MCF 10A (cell line): Measurements from ENCODE around the gene LDAF1. TPM values are rescaled to one million over a fixed set of nuclear protein-coding genes. Genes with fewer than 3 reads are reported as not detected.

Source experiments
- BruUV-seq: library from RNA; stranded (reverse); fragments of 400-500 nt; replicated peaks from 2 replicates; lab custom pipeline; 2021; lab: Mats Ljungman, UMichigan
- CTCF ChIA-PET: fragments of 300-600 bp; sonication (Branson Sonifier 250); formaldehyde crosslinking; extraction: SDS; loops from one replicate; lab custom pipeline; 2021; ENCODE audit warnings: antibody characterized with exemption, inconsistent platforms; lab: Yijun Ruan, JAX
- POLR2A ChIA-PET: fragments of 300-600, 350-650 bp; sonication (Branson Sonifier 250); formaldehyde crosslinking; extraction: SDS; loops from one replicate; lab custom pipeline; 2020; ENCODE audit warnings: antibody characterized with exemption, inconsistent platforms; lab: Yijun Ruan, JAX
- DNase-seq: peaks from one replicate; pipeline ENCODE4 v3.0.0-alpha.2; 2018; ENCODE audit not compliant: unreplicated experiment
- H3K27ac Mint-ChIP-seq: one replicate; pipeline ENCODE4 v1.8.0; 2022; ENCODE audit warnings: mild to moderate bottlenecking, low read depth, mixed read lengths; ENCODE audit not compliant: unreplicated experiment
- H3K27me3 Mint-ChIP-seq: one replicate; pipeline ENCODE4 v1.8.0; 2022; ENCODE audit warnings: mixed read lengths; ENCODE audit not compliant: insufficient read depth, unreplicated experiment
- H3K36me3 Mint-ChIP-seq: one replicate; pipeline ENCODE4 v1.8.0; 2022; ENCODE audit warnings: mild to moderate bottlenecking, moderate library complexity, mixed read lengths; ENCODE audit not compliant: insufficient read depth, unreplicated experiment
- H3K4me1 Mint-ChIP-seq: one replicate; pipeline ENCODE4 v1.8.0; 2022; ENCODE audit warnings: mixed read lengths; ENCODE audit not compliant: insufficient read depth, unreplicated experiment
- H3K4me3 Mint-ChIP-seq: one replicate; pipeline ENCODE4 v1.8.0; 2022; ENCODE audit warnings: mild to moderate bottlenecking, moderate library complexity, mixed read lengths; ENCODE audit not compliant: unreplicated experiment
- H3K9me3 Mint-ChIP-seq: one replicate; pipeline ENCODE4 v1.8.0; 2022; ENCODE audit warnings: mixed read lengths; ENCODE audit not compliant: unreplicated experiment
- CTCF ChIP-seq: fragments of 200-600 bp; IDR thresholded peaks from one replicate; pipeline ENCODE4 v1.8.0; 2022; ENCODE audit warnings: antibody characterized with exemption, mild to moderate bottlenecking; ENCODE audit not compliant: unreplicated experiment
- intact Hi-C: fragments of 100-400 bp; cut with micrococcal nuclease; formaldehyde crosslinking; loops from 2 replicates; pipeline ENCODE4 v1.14.1; 2022
- total RNA-seq: library from RNA; stranded (reverse); gene quantifications from 2 replicates; pipeline ENCODE4 v1.2.3, GENCODE V29; 2022

Gene LDAF1
- total RNA-seq, 1 experiment from 2014 or later, result 30.1 TPM

- Mint-ChIP-seq H3K27ac (no peak overlapping the region), H3K9me3 (no peaks in the 10 kb centered on the region), H3K4me3 (no peak overlapping the region), H3K4me1 (no peaks in the 10 kb centered on the region), H3K36me3 (no peaks in the 10 kb centered on the region), H3K27me3 (peaks cover 3% of the 10 kb centered on the region)
- BruUV-seq, result no TSS peak
- ChIA-PET CTCF (interaction anchor here (0.6 to 5.9 kb wide), 29 partner anchors 7 to 1495 kb away, joined by 3 to 87 read pairs (median 4); partner anchors contain the start of genes CRYM and LDAF1), POLR2A (interaction anchor here (0.6 to 4.6 kb wide), 5 partner anchors 17 to 338 kb away, joined by 4 to 89 read pairs (median 4); partner anchors contain the start of gene LDAF1)
- intact Hi-C loops, result loop anchor here (5.0 kb wide), 1 partner anchor 363 kb away; no protein-coding TSS in a partner anchor
- no peak for TF ChIP-seq CTCF
- no peak for DNase-seq
Observed at GRCh38 chr16:21189311-21189710, 30.8 kb downstream of the LDAF1 start.

- ChIA-PET POLR2A (interaction anchor here (4.6 kb wide), 1 partner anchor 112 kb away, joined by 89 read pairs; no protein-coding TSS in a partner anchor), CTCF (interaction anchor here (0.7 to 5.9 kb wide), 12 partner anchors 11 to 1521 kb away, joined by 3 to 87 read pairs (median 6); partner anchors contain the start of genes CRYM and LDAF1)
- Mint-ChIP-seq H3K9me3 (no peaks in the 10 kb centered on the region), H3K4me1 (no peaks in the 10 kb centered on the region), H3K27me3 (peaks cover 10% of the 10 kb centered on the region), H3K27ac (no peak overlapping the region), H3K36me3 (no peaks in the 10 kb centered on the region), H3K4me3 (no peak overlapping the region)
- DNase-seq, result no peak
- no TSS peak for BruUV-seq
- intact Hi-C loops, result no loop called here
- no peak for TF ChIP-seq CTCF
Observed at GRCh38 chr16:21190013-21190412, 31.5 kb downstream of the LDAF1 start.

DNA sequence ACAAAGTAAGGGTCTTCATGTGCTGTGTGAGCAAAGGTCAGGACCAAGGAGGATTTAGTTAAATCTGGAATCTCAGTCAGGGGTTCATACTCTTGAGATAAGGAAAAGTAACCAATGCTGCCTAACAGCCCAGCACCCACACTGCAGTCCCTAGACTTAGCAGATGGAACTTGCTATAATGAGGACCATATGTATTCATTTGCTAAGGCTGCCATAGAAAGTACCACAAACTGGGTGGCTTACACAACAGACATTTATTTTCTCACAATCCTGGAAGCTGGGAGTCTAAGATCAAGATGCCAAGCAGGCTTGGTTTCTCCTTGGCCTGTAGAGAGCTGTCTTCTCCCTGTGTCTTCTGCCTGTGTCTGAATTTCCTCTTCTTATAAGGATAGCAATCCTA, 32.1 kb downstream of the LDAF1 start:
- no peak for DNase-seq
- H3K4me3 Mint-ChIP-seq, result no peak overlapping the region
- intact Hi-C loops, result no loop called here
- H3K4me1 Mint-ChIP-seq, result no peaks in the 10 kb centered on the region
- CTCF ChIA-PET, result interaction anchor here (1.0 to 5.9 kb wide), 3 partner anchors 32 to 111 kb away, joined by 4 to 87 read pairs (median 62); partner anchors contain the start of gene LDAF1
- BruUV-seq, result no TSS peak
- no peaks in the 10 kb centered on the region for H3K36me3 Mint-ChIP-seq
- no peak overlapping the region for H3K27ac Mint-ChIP-seq
- H3K9me3 Mint-ChIP-seq, result no peaks in the 10 kb centered on the region
- POLR2A ChIA-PET, result interaction anchor here (4.6 kb wide), 1 partner anchor 111 kb away, joined by 89 read pairs; no protein-coding TSS in a partner anchor
- H3K27me3 Mint-ChIP-seq, result peaks cover 14% of the 10 kb centered on the region
- no peak for TF ChIP-seq CTCF

GRCh38 chr16:21192991-21193390, 34.5 kb downstream of the LDAF1 start:
- no peak for TF ChIP-seq CTCF
- POLR2A ChIA-PET, result interaction anchor here (0.6 kb wide), 1 partner anchor 289 kb away, joined by 3 read pairs; no protein-coding TSS in a partner anchor
- intact Hi-C loops, result no loop called here
- H3K27ac Mint-ChIP-seq, result no peak overlapping the region
- peaks cover 14% of the 10 kb centered on the region for H3K27me3 Mint-ChIP-seq
- no peaks in the 10 kb centered on the region for H3K36me3 Mint-ChIP-seq
- H3K4me1 Mint-ChIP-seq, result no peaks in the 10 kb centered on the region
- no peaks in the 10 kb centered on the region for H3K9me3 Mint-ChIP-seq
- H3K4me3 Mint-ChIP-seq, result no peak overlapping the region
- CTCF ChIA-PET, result interaction anchor here (0.7 kb wide), 1 partner anchor 44 kb away, joined by 3 read pairs; no protein-coding TSS in a partner anchor
- DNase-seq, result no peak
- BruUV-seq, result no TSS peak
